Measurements from ENCODE around the gene MAP3K8.
A peak's percentile ranks its signal among the peaks of the same experiment; 100 is the strongest.

The MAP3K8 gene

GRCh38 chr10:30433730-30434272 lies at the start of gene MAP3K8:
TSS of gene MAP3K8 (plus strand) at chr10:30434184. CDS start at chr10:30438939, 4,755 bp downstream.
- DNase-seq (ENCODE audit: insufficient read length, low spot score) (peak; percentile 84), FAIRE-seq (peak; percentile 4)

DNA sequence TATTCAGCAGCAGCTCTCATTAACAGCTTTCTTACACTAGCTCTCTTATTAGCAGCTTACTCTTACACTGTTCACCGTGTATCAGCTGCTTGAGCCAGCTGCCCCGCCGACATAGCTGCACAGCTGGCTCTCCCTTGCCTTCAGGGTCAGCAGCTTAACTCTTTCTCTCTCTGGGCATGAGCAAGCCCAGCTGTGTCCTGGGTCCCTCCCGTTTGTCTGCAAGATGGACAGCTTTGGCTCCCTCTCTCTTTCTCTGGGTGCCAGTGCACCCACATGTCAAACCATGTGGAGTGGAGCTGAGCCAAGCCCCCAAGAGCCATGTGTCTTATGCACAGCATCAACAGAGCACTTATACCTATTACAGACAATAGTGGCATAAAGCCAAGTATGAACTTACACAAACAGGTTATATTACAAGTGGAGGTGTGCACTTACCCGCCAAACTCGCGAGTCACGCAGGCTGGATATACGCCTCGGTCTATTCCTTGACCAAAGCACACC lies 49.2 kb upstream of the MAP3K8 start:
- FAIRE-seq (no peak), DNase-seq (ENCODE audit: insufficient read length, low spot score) (peak; percentile 36)

GRCh38 chr10:30386801-30387588 lies 47.0 kb upstream of the MAP3K8 start:
- peak; percentile 9 for FAIRE-seq
- DNase-seq (ENCODE audit: insufficient read length, low spot score) = no peak

- DNase-seq (ENCODE audit: insufficient read length, low spot score) = no peak
- peak; percentile 64 for FAIRE-seq
These were observed 46.2 kb upstream of the MAP3K8 start for GRCh38 chr10:30387646-30388243.

- FAIRE-seq = no peak
- DNase-seq (ENCODE audit: insufficient read length, low spot score) = no peak
These were observed 44.4 kb upstream of the MAP3K8 start for GRCh38 chr10:30389543-30389942.

DNA sequence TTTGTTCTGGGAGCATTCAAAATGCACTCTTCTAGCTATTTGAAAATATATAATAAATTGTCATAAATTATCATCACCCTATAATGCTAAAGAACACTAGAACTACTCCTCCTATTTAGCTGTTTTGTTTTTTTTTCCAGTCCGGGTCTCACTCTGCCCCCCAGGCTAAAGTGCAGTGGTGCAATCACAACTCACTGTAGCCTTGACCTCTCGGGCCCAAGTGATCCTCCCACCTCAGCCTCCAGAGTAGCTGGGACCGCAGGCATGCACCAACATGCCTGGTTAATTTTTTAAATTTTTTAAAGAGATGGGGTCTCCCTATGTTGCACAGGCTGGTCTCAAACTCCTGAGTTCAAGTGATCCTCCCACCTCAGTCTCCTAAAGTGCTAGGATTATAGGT lies 43.8 kb upstream of the MAP3K8 start:
- FAIRE-seq = no peak
- DNase-seq (ENCODE audit: insufficient read length, low spot score) = no peak

DNA sequence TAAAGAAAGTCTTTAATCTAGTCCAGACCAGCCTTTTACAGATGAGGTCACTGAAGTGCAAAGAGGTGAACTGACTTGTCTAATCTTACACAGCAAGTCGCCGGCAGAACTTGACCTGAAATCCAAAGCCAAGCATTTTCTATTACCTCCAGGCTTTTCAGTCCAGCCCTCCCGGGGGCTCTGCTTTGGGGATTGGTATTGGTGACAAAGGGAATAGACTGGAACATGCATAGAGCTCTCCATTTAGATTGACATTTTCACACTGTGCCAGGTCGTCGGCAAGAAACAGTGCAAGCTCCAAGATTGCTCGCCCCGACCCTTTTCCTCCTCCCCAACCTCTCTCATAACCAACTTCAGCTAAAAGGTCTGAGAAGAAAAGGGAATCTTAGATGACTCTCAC lies 42.7 kb upstream of the MAP3K8 start:
- no peak for DNase-seq (ENCODE audit: insufficient read length, low spot score)
- no peak for FAIRE-seq

- peak; percentile 85 for FAIRE-seq
- DNase-seq (ENCODE audit: insufficient read length, low spot score) = peak; percentile 80
These were observed 41.4 kb upstream of the MAP3K8 start for GRCh38 chr10:30392564-30392990.

GRCh38 chr10:30396293-30396692 lies 37.7 kb upstream of the MAP3K8 start:
- FAIRE-seq (no peak), DNase-seq (ENCODE audit: insufficient read length, low spot score) (no peak)

DNA sequence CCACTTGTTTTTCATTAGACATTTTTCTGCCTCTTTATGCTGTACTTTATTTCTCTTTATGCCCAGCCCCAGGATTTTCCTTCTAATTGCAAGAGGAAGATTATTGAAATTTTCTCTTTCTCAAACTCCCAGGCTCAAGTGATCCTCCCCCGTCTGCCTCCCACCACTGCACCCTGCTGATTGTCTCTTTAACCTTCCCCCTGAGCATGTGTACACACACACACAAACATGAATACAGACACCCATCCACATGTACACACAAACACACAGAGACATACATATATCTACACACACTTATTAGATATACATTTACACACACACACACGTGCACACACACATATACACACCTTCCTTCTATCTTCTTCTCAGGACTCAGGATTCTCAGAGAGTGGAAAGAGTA lies 37.3 kb upstream of the MAP3K8 start:
- FAIRE-seq (no peak), DNase-seq (ENCODE audit: insufficient read length, low spot score) (no peak)

- FAIRE-seq = peak; percentile 23
- DNase-seq (ENCODE audit: insufficient read length, low spot score) = no peak
These were observed 35.8 kb upstream of the MAP3K8 start for GRCh38 chr10:30398193-30398592.

- DNase-seq (ENCODE audit: insufficient read length, low spot score) (no peak), FAIRE-seq (no peak)
These were observed 35.2 kb upstream of the MAP3K8 start for GRCh38 chr10:30398788-30399187.

- DNase-seq (ENCODE audit: insufficient read length, low spot score) = no peak
- FAIRE-seq = no peak
These were observed 30.5 kb upstream of the MAP3K8 start for GRCh38 chr10:30403494-30403893.

DNA sequence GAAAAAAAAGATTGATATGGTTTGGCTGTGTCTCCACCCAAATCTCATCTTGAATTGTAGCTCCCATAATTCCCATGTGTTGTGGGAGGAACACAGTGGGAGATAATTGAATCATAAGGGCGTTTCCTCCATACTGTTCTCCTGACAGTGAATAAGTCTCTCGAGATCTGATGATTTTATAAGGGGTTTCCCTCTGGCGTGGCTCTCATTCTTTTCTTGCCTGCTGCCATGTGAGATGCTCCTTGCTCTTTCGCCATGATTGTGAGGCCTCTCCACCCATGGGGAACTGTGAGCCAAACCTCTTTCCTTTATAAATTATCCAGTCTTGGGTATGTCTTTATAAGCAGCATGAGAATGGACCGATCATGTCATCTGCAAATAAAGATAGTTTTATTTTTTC lies 29.4 kb upstream of the MAP3K8 start:
- DNase-seq (ENCODE audit: insufficient read length, low spot score) (no peak), FAIRE-seq (no peak)

GRCh38 chr10:30411263-30411662 lies 22.7 kb upstream of the MAP3K8 start:
- FAIRE-seq = no peak
- no peak for DNase-seq (ENCODE audit: insufficient read length, low spot score)

DNA sequence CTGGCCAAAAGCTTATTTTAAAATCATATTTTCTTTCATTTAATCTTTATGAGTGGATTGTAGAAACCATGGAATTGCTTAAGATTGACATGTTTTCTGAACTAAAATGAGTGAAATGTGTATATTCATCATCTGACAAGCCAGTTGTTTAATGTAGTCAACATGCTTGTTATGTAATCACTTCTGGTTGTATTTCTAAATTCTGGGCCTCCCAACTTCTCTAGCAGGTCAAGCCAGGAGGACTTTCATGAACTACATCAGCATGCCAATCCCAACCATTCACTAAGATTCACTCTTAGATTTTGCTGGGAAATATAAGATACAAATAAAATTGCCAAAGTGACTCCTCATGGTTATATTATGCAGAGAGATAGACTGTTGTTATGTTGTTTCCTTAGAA lies 21.1 kb upstream of the MAP3K8 start:
- DNase-seq (ENCODE audit: insufficient read length, low spot score) (no peak), FAIRE-seq (no peak)

GRCh38 chr10:30413996-30414576 lies 19.9 kb upstream of the MAP3K8 start:
- FAIRE-seq (peak; percentile 82), DNase-seq (ENCODE audit: insufficient read length, low spot score) (peak; percentile 75)

GRCh38 chr10:30415593-30415992 lies 18.4 kb upstream of the MAP3K8 start:
- no peak for FAIRE-seq

DNA sequence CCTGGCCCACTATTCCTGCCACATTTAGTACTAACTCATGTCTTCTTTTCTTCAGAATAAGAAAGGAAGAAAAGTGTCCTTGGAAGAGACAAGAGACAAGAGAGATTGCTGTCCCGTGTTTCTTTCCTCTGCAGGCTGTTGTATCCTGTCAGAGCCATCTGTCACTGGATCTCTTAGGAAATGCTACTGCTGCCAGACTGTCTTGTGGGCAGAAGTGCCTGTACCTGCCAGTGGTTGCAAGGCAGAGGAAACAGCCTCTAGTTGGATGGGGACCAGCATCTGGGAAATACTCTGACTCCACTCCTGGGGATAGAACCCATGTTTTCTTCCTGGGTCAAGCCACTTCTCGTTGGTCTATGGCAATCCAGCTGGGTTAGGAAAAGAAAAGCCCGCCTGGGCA lies 16.7 kb upstream of the MAP3K8 start:
- FAIRE-seq (no peak), DNase-seq (ENCODE audit: insufficient read length, low spot score) (no peak)

More at GRCh38 chr10:30415593-30415992, 18.4 kb upstream of the MAP3K8 start:
- DNase-seq (ENCODE audit: insufficient read length, low spot score) = no peak

- FAIRE-seq (no peak), DNase-seq (ENCODE audit: insufficient read length, low spot score) (no peak)
These were observed 13.7 kb upstream of the MAP3K8 start for GRCh38 chr10:30420266-30420665.

DNA sequence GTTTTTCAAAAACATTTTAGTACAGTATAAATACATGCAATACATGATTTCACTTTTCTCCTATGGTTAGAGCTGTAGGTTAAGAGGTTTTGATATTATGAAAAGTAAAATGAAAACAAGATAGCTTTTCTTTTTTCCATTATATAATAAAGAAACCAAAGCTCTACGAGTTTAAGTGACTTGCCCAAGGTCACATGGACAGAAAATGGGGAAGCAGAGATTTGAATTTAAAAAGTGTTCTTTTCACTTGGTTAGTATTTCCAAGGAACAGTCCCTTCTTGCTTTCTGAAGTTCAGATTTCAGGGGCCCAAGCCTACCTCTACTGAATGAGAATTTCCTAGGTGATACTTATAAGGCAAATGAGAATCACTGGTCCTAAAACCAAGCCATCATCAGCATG lies 13.2 kb upstream of the MAP3K8 start:
- FAIRE-seq (no peak), DNase-seq (ENCODE audit: insufficient read length, low spot score) (no peak)
